ENCODE measurements around the gene CCDC141. TPM values are rescaled to one million over a fixed set of nuclear protein-coding genes. Genes with fewer than 3 reads are reported as not detected.

The CCDC141 gene
- total and polyA plus RNA-seq, 12 donors: 0.34 to 42.1 (median 1.4) TPM

GRCh38 chr2:178833382-178833781, 216.6 kb downstream of the CCDC141 start:
- H3K4me3 ChIP-seq: no peak overlapping the region
- intact Hi-C loops (cut with DNase I): no loop called here
- TF ChIP-seq CTCF (IDR thresholded peaks at IDR 0.05) (no peak), POLR2A (IDR thresholded peaks at IDR 0.05) (no peak)
- no peaks in the 10 kb centered on the region for H3K9me3 ChIP-seq (replicated peaks in 1 of 3)
- 80 to 90% (median 87%) methylated on average over 5 of the region's 5 CpGs for WGBS, 4 donors
- no peaks in the 10 kb centered on the region for H3K36me3 ChIP-seq (replicated peaks in 1 of 2)
- no peaks in the 10 kb centered on the region for H3K4me1 ChIP-seq (replicated peaks in 1 of 2)
- DNase-seq: no peak
- no peaks in the 10 kb centered on the region for H3K27me3 ChIP-seq
- no peak overlapping the region for H3K27ac ChIP-seq

- TF ChIP-seq CTCF (IDR thresholded peaks at IDR 0.05) (no peak), POLR2A (IDR thresholded peaks at IDR 0.05) (no peak)
- H3K4me3 ChIP-seq: no peak overlapping the region
- DNase-seq: no peak
- WGBS, 4 donors: 73 to 92% (median 81%) methylated on average over 2 of the region's 2 CpGs
- H3K27me3 ChIP-seq: no peaks in the 10 kb centered on the region
- no peak overlapping the region for H3K27ac ChIP-seq
- intact Hi-C loops (cut with DNase I): no loop called here
- no peaks in the 10 kb centered on the region for H3K4me1 ChIP-seq (replicated peaks in 1 of 2)
- H3K9me3 ChIP-seq (replicated peaks in 1 of 3): no peaks in the 10 kb centered on the region
- no peaks in the 10 kb centered on the region for H3K36me3 ChIP-seq (replicated peaks in 1 of 2)
Observed at GRCh38 chr2:178830451-178830850, 219.5 kb downstream of the CCDC141 start.

GRCh38 chr2:178829981-178830380, 220.0 kb downstream of the CCDC141 start:
- DNase-seq: no peak
- WGBS, 4 donors: 59 to 71% (median 60%) methylated on average over 3 of the region's 3 CpGs
- no peak overlapping the region for H3K4me3 ChIP-seq
- no peaks in the 10 kb centered on the region for H3K27me3 ChIP-seq
- intact Hi-C loops (cut with DNase I): no loop called here
- H3K9me3 ChIP-seq (replicated peaks in 1 of 3): no peaks in the 10 kb centered on the region
- H3K36me3 ChIP-seq (replicated peaks in 1 of 2): no peaks in the 10 kb centered on the region
- TF ChIP-seq CTCF (IDR thresholded peaks at IDR 0.05) (no peak), POLR2A (IDR thresholded peaks at IDR 0.05) (no peak)
- H3K27ac ChIP-seq: no peak overlapping the region
- no peaks in the 10 kb centered on the region for H3K4me1 ChIP-seq (replicated peaks in 1 of 2)

- Histone ChIP-seq H3K27ac (no peak overlapping the region), H3K36me3 (replicated peaks in 1 of 2) (no peaks in the 10 kb centered on the region), H3K27me3 (no peaks in the 10 kb centered on the region), H3K9me3 (replicated peaks in 1 of 3) (no peaks in the 10 kb centered on the region), H3K4me1 (replicated peaks in 1 of 2) (no peaks in the 10 kb centered on the region), H3K4me3 (no peak overlapping the region)
- WGBS, 4 donors: 29 to 50% (median 45%) methylated on average over 3 of the region's 3 CpGs
- no peak for TF ChIP-seq CTCF (IDR thresholded peaks at IDR 0.05)
- TF ChIP-seq POLR2A (IDR thresholded peaks at IDR 0.05): no peak
- intact Hi-C loops (cut with DNase I): no loop called here
- peak in 3 of 7 donors; percentile 3 to 21 (median 20) for DNase-seq
Observed at GRCh38 chr2:178829299-178829960, 220.5 kb downstream of the CCDC141 start.
